22Rv1 (cell line): Measurements from ENCODE around the gene TRAF3.

Source experiments
- CTCF ChIP-seq: fragments of 450-650 bp; IDR thresholded peaks from 2 replicates; pipeline ENCODE4 v1.5.1; 2017; ENCODE audit warnings: mild to moderate bottlenecking
- ZFX ChIP-seq: fragments of 450-650 bp; IDR thresholded peaks from 2 replicates; pipeline ENCODE4 v1.6.1; 2017; ENCODE audit warnings: antibody characterized with exemption, borderline replicate concordance

GRCh38 chr14:102825307-102826095, 48.3 kb downstream of the TRAF3 start:
- TF ChIP-seq CTCF (no peak), ZFX (no peak)
